ENCODE results near the gene GRM3.

Gene GRM3

DNA sequence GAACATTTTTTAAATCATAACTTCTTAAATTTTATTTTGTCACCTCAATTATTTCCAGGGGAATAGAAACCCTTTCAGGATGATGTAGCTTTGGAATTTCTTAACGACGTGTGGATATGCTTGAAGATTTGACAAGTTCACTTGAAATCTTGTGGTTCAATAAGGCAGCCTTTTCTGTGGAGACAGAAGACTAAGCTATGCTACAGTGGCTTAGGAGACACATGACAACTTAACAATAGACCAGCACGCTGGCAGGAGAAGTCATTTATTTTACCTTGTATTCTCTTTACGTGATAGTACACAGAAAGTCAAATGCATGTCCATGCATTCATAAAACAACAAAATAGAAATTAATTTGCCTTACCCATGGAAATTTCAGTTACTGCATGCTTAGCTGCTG, 181.6 kb downstream of the GRM3 start:
- DNase-seq (ENCODE audit: low spot score): no peak
- TF ChIP-seq, protein P1, sequence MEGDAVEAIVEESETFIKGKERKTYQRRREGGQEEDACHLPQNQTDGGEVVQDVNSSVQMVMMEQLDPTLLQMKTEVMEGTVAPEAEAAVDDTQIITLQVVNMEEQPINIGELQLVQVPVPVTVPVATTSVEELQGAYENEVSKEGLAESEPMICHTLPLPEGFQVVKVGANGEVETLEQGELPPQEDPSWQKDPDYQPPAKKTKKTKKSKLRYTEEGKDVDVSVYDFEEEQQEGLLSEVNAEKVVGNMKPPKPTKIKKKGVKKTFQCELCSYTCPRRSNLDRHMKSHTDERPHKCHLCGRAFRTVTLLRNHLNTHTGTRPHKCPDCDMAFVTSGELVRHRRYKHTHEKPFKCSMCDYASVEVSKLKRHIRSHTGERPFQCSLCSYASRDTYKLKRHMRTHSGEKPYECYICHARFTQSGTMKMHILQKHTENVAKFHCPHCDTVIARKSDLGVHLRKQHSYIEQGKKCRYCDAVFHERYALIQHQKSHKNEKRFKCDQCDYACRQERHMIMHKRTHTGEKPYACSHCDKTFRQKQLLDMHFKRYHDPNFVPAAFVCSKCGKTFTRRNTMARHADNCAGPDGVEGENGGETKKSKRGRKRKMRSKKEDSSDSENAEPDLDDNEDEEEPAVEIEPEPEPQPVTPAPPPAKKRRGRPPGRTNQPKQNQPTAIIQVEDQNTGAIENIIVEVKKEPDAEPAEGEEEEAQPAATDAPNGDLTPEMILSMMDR (IDR thresholded peaks at IDR 0.05; ENCODE audit: borderline replicate concordance, control extremely low read depth, extremely low read depth, insufficient read depth, missing control alignments): no peak
- in situ Hi-C loops (cut with MboI; ENCODE audit: low sequenced_read_pairs, unreplicated experiment): no loop called here

DNA sequence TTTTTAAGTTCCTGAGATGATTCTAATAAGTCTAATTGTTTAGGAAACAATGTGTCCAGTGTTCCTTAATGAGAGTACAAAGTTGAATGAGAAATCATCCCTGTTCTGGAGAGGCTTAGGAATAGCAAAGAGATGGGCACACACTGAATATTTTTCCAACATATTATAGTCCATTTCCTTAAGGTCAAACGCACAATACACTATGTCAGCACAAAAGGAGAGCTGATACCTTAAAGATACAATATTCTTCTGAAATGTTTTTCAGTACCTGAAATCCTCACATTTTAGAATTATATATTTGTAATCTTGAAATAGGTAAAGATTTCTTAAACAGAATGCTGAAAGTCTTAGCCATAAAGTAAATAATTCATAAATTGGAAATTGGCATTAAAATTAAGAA, 183.2 kb downstream of the GRM3 start:
- in situ Hi-C loops (cut with MboI; ENCODE audit: low sequenced_read_pairs, unreplicated experiment): no loop called here
- DNase-seq (ENCODE audit: low spot score): no peak
- TF ChIP-seq, protein P1 (IDR thresholded peaks at IDR 0.05; ENCODE audit: borderline replicate concordance, control extremely low read depth, extremely low read depth, insufficient read depth, missing control alignments): no peak

DNA sequence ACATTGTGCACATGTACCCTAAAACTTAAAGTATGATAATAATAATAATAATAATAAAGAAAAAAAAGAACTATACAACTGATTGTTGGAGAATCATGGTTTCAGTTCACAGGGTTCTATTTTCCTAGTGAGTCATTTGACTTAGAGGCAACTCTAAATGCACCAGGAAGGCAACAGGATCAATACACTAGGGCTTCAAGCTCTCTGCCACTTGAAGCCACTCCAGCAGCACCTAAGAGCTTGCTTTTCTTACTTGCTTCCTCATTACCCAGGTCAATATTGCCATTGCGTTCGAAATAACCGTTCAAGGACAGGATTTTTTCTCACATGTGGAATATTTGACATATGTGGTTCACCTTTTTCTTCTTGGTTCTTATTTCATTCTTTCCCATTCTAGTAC, 189.7 kb downstream of the GRM3 start:
- DNase-seq (ENCODE audit: low spot score): no peak
- TF ChIP-seq, protein P1 (IDR thresholded peaks at IDR 0.05; ENCODE audit: borderline replicate concordance, control extremely low read depth, extremely low read depth, insufficient read depth, missing control alignments): no peak
- in situ Hi-C loops (cut with MboI; ENCODE audit: low sequenced_read_pairs, unreplicated experiment): no loop called here

DNA sequence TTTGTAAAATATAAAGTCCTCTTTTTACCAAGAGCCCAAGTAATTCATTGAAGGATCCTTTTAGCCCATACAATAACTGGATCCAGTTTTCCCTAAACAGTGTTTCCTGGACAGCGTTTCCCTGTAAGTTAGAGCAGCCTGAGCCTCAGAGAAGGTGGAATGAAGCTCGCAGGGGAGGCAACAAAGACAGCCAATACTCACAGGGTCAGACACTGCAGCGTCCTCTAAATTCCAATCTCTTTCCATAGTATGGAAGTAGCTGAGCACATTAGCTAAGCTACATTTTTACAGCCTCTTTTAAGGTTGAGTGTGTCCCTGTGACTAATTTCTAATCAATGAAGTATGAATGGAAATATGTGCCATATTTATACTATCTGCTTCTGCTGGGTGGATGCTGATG, 193.5 kb downstream of the GRM3 start:
- TF ChIP-seq, protein P1 (IDR thresholded peaks at IDR 0.05; ENCODE audit: borderline replicate concordance, control extremely low read depth, extremely low read depth, insufficient read depth, missing control alignments): no peak
- DNase-seq (ENCODE audit: low spot score): no peak

DNA sequence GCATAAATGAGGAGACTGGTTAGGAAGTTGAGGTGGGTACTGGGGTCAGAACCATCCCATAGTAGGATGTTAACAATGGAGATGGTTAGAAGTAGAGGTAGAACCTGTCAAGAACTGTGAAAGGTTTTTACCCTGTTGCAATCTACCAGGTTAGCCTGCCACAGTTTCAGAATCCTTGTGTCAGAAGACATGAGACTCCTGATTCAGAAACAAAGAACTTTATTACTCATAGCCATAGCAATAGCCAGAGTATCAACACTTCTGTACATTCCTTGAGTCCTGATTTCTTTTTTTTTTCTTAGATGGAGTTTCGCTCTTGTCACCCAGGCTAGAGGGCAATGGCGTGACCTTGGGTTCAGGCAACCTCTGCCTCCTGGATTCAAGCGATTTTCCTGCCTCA, 200.9 kb downstream of the GRM3 start:
- in situ Hi-C loops (cut with MboI; ENCODE audit: low sequenced_read_pairs, unreplicated experiment): no loop called here
- TF ChIP-seq, protein P1 (IDR thresholded peaks at IDR 0.05; ENCODE audit: borderline replicate concordance, control extremely low read depth, extremely low read depth, insufficient read depth, missing control alignments): no peak
- no peak for DNase-seq (ENCODE audit: low spot score)

More for the DNA sequence above, 193.5 kb downstream of the GRM3 start:
- in situ Hi-C loops (cut with MboI; ENCODE audit: low sequenced_read_pairs, unreplicated experiment): no loop called here

DNA sequence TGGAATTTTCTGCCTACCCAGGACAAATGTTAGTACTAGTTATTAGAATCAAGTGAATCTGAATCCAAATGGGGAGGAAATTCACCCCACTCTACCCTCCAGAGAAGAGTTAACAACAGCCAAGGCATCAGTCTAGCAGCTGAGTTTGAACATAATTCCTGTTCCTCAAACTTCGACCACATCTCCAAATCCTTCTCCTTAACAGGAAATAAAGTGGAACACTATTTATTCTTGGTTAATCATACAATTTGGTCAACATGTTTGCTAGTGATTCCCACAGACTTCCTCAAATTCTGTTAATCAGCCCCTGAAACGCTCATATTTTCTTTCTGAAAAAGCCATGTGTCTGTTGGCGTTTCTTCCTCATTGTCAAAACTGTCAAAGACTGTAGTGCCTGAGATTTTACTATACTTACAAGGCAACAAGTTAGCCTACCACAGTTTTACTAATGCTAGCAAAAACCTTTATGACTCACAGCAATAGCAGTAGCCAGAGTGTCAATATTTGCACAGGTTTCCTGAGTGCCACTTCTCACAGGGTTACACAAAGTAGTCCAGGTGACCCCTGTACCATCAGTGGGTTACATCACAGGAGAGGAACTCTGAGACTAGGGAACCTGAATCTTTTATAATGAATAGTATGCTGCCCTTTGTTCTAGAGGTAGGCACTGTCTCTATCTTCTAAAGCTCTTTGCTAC, 202.9 kb downstream of the GRM3 start:
- no peak for DNase-seq (ENCODE audit: low spot score)

More for the DNA sequence above, 202.9 kb downstream of the GRM3 start:
- in situ Hi-C loops (cut with MboI; ENCODE audit: low sequenced_read_pairs, unreplicated experiment): no loop called here
- TF ChIP-seq, protein P1 (IDR thresholded peaks at IDR 0.05; ENCODE audit: borderline replicate concordance, control extremely low read depth, extremely low read depth, insufficient read depth, missing control alignments): no peak

Data from GM13976 (cell line).